Stimulated activated CD4-positive, alpha-beta T cell treated with anti-CD3 and anti-CD28 coated beads, Interleukin-4, amount 100 ng/mL, for 4 hours (primary cell): Measurements from ENCODE around the gene FAM219B.
"Not testable (repeated sequence)": the region's sequence is repeated elsewhere in the genome, so short reads cannot be mapped to it uniquely, and the experiment has no call there.

Source experiments
- DNase-seq, 2 experiments: peaks; one replicate each; pipeline ENCODE4 v3.0.0-alpha.2; 2020

Gene FAM219B, protein sequence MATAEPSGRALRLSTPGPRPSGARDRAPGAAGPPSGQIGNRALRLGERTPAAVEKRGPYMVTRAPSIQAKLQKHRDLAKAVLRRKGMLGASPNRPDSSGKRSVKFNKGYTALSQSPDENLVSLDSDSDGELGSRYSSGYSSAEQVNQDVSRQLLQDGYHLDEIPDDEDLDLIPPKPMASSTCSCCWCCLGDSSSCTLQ

DNA sequence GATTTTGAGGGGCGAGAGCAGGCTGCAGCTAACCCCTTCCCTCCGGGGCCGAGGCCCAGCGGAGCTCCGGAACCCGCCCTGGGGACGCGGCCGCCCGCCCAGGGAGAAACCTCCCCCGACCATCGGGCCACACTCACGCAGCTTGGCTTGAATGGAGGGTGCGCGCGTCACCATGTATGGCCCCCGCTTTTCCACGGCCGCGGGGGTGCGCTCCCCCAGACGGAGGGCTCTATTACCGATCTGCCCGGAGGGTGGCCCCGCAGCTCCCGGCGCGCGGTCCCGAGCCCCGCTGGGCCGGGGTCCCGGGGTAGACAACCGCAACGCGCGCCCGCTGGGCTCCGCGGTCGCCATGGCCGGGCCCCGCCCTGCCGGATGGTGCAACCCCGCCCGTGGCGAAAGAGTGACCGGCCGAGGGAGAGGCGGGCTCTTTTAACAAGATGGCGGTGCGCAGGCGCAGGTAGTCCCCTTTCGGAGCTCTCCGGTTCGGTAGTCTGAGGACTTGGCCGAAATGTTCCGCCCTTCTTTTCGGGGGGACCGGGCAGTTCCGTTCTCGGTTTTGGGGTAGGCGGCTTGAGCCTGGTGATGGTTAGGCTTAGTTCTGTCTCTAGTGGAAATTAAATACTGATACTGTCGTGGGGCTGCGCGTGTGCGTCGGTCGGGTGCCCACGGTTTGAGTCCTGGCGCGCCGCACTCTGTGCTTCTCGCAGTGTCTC is at the start of gene FAM219B:
Gene FAM219B (minus strand): TSS at position 402 of the 713 bp plus-strand sequence. CDS start 51 bp downstream, at position 351.
- peak; percentile 68 to 74 for DNase-seq

DNA sequence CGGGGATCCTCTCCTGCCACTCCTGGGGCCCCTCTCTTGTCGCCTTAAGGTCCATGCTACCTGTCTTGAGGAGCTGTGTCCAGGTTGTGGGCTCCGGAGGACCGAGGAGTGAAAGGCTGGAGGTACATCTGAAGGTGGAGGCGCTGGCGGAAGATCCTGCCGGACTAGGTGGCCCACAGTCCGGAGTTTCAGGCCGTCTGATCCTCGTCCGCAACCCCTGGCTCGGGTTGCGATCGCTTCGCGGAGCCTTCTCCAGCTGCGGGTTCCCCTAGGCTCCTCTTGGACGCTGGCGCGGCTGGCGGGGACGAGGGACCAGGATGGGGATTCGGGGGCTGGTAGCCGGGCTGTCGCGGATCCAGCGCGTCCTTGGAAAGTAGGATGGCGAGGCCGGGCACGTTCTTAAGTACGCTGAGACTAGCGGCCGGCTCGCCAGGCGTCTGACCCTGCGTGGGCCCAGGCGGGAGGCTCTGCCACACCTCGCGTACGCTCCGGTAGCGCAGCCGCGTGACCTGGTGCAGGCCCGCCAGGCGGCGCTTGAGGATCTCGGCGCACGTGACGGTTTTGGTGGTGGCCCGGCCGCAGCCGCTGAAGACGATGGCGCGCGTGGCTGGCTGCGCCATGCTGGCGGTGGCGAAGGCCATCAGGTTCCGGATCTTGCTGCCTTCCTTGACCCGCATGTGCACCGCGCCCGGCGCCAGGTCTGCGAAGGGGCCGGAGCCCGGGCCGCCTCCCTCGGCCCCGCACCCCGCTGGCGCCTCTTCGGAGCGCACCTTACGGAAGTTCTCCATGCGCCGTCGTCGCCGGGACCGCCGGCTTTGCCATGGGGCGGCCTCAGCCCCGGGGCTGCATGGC is 49.4 kb upstream of the FAM219B start:
- peak; percentile 69 to 71 for DNase-seq

DNA sequence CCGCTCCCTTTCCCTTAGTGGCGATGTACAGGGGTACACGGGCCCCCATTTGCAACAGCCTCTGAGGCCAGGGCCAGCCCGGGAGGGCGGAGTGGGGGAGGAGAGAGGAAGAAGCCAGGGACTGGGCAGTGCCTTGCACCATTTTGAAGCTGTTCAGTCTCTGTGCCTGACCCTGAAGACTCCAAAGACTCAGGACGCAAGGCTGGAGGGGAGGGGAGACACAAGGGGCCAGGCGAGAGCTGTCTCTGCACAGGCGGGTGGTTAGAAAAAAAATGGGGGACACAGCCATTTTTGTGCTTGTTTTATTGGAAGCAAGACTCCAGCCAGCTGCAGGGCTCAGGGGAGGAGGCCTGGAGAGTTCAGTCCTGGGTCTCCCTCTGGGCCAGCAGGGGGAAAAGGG is 48.4 kb upstream of the FAM219B start:
- DNase-seq: no peak

DNA sequence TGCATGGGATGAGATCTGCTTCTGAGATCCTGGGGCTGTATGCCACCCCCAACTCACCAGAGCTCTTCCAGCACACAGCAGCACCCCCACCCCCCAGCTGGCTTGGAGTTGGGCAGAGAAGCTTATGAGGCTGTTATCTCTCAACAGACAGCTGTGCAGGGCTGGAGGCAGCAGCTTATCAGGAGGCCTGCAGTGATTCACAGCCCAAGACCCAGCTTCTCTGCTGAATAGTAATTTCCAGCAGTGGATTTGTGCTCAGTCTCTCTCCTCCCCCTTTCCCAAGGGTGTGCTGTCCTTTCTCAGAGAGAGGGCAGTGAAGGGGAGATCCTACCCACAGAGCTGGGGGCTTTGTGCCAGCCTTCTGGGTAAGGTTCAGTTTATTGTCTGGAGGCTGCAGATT is 47.9 kb upstream of the FAM219B start:
- no peak for DNase-seq

DNA sequence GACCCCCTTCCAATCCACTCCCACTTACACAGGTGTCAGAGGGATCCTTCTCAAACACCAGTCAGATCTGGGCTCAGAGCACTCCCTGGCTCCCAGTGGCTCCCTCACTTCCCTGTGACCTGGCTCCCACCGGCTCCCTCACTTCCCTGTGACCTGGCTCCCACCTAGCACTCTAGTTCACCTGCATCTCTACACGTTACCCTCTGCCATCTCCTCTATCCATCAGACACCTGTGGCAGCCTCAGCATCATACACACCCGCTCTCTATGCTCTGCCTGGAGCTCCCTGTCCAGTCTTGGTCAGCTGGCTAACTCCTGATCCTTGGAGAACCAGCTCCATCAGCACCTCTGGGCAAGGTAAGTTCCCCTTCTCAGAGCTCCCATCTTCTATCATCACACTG is 44.4 kb upstream of the FAM219B start:
- DNase-seq: no peak

DNA sequence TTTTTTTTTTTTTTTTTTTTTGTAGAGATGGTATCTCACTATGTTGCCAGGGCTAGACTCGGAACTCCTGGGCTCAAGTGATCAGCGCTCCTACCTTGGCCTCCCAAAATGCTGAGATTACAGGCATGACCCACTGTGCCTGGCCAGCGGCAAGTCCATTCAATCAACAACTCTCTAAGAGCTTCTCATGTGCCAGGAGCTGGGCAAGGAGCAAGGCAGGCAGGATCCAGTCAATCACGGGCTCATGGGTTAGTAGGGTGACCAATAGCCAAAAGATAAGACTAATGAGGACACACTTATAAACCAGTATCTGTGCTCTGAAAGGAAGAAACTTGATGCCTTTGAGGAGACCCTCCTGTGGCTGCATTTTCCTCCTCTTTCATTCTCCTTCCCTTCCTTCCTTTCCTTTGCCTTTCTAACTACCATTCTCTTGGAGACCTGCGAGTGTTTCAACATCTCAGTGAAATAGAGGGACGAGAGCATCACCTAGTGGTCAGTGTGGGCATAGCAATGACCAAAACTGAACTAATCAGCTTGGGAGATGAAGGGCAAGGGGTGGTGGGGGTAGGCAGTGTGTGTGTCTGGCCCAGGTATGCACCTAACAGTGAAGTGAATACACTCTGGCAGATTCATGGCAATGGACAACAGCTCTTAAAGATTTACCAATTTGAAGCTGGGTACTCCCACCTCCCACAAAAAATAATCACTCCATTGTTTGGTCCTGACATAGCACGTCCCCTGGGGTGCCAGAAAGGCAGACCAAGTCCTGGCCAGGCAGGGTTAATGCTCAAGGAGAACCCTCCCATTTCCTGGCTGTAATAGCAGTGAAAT is 43.6 kb upstream of the FAM219B start:
- DNase-seq: peak; percentile 70 to 71

DNA sequence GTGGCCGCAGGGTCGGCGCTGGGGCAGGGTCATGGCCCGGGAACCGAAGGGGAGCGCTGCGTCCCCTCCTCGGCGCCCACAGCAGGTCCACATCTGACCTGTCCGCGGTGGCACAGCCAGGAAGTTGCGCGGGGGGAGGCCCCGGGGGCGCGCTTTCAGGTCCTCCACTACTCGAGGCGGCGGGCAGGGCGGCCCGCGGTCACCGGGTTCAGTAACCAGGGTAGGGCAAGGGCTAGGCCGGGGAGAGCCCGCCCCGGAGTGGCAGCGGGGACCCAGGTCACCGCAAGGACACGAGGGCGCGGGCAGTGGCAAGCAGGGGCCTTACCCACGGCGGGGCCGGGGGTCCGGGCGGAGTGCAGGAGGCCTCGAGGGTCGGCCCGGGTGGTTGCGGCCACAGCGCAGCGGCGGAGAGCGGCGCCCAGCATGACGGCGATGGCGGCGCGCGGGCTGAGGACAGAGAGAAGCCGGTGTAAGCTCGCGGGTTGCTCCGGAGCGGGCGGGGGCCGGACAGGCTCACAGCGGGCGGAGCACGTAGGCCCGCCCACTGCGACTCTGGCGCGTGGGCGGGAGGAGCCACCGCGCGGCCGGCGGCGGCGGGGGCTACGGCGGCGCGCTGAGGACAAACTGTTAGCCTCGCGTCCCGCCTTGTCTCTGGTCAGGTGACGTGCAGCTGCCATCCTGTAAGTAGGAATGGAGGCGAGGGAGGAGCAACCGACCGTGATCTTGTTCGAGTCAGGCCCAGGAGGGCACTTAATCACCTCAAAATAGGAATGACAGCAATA is 31.1 kb upstream of the FAM219B start, which contains the start of gene COX5A:
Gene COX5A (minus strand): TSS at position 484 of the 782 bp plus-strand sequence. CDS start 59 bp downstream, at position 425.
- DNase-seq: peak; percentile 89 to 91

DNA sequence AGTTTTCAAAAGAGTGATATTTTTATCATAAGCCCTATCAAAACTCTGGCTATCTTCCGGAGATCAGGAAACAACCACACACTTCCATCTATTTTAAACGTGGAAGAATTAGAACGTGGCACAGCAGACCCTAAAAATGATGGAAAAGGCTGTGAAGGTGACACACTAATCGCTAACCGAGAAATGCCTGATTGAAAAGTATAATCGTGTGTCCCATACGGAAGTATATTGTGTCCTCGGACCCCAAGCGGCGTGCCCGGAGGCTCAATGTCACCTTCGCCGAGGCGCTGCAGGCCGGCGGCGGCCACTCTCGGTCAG is 30.6 kb upstream of the FAM219B start:
- no peak for DNase-seq

DNA sequence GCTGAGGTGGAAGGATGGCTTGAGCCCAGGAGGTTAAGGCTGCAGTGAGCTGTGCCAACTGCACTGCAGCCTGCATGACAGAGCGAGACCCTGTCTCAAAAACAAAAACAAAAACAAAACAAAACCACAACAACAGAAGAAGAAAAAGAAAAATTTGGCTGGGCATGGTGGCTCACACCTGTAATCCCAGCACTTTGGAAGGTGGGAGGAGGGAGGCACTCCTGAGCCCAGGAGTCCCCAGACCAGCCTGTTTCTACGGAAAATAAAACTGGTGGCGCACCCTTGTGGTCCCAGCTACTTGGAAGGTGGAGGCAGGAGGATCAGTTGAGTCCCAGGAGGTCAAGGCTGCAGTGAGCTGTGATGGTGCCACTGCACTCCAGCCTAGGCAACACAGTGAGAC is 28.5 kb upstream of the FAM219B start:
- DNase-seq: not testable (repeated sequence)

DNA sequence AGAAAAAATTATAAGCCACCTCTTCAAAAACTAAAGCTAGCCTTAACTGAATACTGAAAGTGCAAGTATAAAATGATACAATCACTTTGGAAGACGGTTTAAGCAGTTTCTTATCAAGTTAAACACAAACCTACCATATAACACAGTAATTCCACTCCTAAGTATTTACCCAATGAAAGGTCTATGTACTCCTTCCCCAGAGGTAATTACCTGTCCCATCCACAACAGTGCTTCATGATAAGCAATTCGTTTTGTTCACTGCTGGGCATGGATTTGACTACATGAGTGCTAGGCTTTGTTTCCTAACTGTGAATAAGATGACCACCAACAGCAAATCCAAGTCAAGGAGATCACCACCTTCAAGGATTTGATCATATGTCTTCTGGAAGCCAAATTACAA is 26.9 kb upstream of the FAM219B start:
- DNase-seq: no peak

DNA sequence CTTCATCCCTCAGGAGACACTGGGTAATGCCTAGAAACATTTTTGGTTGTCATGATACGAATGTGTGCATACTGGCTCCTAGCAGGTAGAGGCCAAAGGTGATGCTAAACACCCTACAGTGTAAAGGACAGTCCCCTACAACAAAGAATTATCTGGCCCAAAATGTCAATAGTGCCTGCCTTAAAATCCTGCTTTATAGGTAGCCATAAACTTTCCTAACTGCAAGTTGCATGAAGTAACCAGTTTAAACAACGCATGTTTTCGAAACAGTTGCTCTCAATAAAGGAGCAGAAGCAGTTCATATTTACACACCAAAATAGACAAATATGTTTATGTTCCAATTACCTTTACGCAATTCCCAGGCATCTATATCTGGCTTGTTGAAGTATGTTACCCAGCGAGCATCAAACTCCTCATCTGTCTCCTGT is 22.1 kb upstream of the FAM219B start:
- no peak for DNase-seq

DNA sequence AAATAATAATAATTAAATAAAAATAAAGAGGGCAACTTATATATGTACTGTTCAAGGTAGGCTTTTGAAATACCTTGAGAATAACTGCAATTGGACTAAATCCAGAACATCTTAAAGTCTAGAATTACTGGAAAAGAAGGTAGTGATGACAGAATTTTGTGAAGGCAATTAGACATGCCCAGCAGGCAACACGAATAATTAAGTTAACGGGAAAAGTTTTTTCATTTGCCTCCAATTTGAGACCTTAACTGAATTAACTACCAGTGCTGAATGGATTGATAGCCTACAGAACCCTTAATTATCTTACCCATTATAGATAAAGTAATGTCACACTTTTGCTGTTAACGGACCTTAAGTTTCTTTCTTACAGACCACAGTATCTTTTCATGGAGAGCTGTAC is 17.9 kb upstream of the FAM219B start:
- DNase-seq: no peak

DNA sequence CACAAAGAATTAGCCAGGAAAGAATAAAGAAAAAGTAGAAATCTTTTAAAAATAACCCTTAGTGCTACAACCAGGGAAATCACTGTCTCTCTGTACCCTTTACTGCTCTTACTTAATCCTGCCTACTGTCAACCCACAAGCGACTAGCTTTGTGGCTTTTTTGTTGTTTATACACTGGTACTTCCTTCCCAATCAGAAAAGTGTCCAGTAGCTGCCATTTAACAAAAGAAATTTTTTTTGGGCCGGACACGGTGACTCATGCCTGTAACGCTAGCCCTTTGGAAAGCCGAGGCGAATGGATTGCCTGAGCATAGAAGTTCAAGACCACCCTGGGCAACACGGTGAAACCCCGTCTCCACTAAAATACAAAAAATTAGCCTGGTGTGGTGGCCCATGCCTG is 13.8 kb upstream of the FAM219B start:
- DNase-seq: no peak

DNA sequence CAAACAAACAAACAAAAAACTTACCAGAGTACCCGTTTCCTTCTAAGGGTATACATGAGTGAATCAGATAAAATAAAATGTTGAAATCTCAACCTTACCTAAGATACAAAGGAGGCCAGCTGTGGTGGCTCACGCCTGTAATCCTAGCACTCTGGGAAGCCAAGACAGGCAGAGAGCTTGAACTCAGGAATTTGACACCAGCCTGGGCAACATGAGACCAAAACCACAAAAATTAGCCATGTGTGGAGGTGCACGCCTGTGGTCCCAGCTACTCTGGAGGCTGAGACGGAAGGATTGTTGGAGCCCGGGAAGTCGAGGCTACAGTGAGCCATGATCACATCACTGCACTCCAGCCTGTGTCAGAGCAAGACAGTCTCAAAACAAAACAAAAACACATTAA is 11.0 kb upstream of the FAM219B start:
- no peak for DNase-seq

DNA sequence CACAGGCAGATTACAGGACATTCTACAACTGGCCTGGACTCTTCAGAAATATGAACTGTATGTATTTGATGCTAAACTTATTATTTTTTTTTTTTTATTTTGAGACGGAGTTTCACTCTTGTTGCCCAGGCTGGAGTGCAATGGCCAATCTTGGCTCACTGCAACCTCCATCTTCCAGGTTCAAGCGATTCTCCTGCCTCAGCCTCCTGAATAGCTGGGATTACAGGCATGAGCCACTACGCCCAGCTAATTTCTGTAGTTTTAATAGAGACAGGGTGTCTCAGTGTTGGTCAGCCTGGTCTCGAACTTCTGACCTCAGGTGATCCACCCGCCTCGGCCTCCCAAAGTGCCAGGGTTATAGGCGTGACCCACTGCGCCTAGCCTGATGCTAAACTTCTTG is 7.1 kb upstream of the FAM219B start:
- DNase-seq: not testable (repeated sequence)

DNA sequence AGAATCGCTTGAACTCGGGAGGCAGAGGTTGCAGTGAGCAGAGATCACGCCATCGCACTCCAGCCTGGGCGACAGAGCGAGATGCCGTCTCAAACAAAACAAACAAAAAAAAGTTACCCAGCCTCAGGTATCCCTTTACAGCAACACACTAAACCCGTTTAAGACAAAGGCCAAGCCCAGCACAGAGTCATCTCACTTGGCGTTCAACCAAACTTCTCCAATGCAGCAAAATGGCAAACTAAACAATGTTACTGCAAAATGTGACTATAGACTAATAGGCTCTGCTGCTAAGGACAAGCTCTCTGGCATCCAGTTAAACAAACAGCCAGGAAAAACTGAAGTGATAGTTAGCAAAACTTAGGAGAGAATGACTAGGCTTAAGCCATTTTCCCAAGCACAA is 6.4 kb upstream of the FAM219B start:
- DNase-seq: no peak

DNA sequence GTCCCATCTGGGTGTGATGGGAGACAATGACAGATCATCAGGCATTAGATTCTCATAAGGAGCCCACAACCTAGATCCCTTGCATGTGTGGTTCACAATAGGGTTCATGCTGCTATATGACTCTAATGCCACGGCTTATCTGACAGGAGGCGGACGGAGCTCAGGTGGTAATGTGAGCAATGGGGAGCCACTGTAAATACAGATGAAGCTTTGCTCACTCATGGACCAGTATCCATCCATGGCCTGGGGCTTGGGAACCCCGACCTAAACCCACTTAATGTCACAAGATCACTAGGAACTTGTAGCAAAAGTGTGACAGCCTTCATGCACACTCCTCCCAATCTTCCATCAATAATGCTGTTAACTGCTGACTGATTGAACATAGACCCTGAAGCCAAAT is 2.0 kb upstream of the FAM219B start:
- no peak for DNase-seq

DNA sequence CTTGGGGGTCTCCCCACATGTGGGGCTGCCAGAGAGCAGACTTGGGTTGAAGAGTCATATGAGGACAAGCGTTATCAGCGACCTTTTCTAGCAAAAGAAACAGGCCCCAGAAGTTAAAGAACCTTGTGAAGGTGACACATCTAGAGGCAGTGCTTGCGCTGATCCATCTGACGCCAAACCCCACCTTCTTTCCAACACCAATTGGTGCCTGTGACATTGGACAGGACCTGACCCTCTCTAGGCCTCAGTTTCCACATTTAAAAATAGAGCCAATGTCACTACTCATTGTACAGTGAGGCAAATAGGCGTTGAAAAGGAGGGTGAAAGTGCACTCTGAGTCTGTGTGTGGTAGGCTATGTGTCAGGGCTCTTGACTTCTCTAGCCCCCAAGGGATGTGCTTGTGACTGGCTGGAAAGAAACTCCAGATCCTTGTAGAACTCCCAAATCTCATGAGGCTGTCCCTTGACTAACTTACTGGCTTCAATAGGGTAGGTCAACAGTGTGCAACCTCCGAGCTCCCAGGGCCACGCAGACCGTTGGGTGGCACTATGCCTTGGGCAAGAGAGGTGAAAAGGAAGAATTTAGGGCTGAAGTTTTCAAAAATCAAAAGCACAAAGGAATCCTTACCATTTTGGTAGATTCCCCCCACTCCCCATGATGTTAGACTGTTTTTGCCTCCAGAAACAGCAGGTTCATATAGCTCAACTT is 666 bp upstream of the FAM219B start:
- DNase-seq: no peak

DNA sequence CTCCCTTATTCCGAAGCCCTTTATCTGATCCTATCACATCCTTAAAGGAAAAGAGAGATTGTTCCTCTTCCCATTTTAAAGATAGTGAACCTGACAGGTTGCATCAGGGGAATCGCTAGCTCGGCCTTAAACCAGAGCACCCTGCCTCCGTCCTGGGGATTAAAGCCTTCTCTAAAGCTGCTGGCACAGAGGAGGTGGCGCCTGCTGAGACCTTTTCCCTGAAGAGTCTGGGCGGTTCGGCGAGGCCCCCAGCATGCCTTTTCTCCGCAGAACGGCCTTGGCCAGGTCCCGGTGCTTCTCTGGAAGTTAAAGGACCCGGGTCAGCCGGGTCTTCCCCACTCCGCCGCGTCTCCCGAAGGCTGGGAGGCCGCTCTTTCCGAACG is 593 bp downstream of the FAM219B start:
- peak; percentile 16 to 30 for DNase-seq

DNA sequence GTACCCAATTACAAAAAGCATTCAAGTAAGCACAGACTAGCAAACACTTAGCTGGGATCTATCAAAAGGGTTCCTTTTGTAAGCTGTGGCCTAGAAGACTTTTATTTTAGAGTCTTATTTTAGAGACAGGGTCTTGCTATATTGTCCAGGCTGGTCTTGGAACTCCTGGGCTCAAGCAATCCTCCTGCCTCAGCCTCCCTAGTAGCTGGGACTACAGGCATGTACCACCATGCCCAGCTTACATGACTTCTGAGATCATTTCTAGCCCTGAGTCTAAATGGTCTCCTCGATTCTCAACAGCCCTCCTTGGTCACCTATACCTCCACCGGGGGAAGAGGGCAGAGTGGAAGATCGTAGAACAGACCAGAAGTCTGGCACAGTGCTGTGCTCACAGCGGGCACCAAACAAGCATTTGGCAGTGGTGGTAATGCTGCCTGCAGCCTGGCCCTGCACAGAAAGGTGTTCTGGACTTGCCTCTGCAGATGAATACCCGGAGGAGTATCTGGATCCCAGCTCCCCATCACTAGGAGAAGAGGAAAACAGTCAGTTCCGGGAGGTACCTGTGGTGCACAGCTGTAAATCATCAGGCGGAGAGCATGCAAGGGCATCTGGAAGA is 2.4 kb downstream of the FAM219B start:
- DNase-seq: no peak

DNA sequence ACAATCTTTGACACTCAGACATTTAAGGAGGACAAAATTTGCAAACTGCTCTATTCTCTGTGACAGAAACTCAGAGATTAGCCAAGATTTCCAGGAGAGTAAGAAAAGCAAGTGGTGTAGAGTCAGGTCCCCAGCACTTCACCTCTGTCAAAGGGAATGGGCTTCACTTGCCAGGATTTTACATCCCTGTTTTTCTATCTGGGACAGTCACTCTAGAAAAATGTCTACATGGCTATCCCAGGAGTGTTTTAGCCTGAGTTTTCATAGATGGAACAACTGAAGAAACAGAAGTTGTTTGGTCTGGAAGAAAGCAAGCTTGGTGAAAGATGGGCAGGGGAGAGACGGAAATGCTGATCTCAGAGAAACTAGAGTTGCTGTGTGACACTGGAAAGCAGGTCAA is 3.0 kb downstream of the FAM219B start:
- no peak for DNase-seq
